GM12878 (cell line): ENCODE data around the gene NOM1. TPM values are rescaled to one million over a fixed set of nuclear protein-coding genes. Genes with fewer than 3 reads are reported as not detected.
"Not testable (repeated sequence)": the region's sequence is repeated elsewhere in the genome, so short reads cannot be mapped to it uniquely, and the experiment has no call there.

ENCODE experiments used
- ATAC-seq: fragments of 200-7000 bp; cut with Tn5 transposase; 3 replicates; pipeline ENCODE4 v1.9.1; 2020; ENCODE audit warnings: mild to moderate bottlenecking, moderate library complexity
- BruUV-seq: library from RNA; stranded (reverse); fragments of 400-500 nt; replicated peaks from 2 replicates; lab custom pipeline; 2021; lab: Mats Ljungman, UMichigan
- CTCF ChIA-PET: fragments of 300-600 bp; sonication (Branson Sonifier 250); formaldehyde crosslinking; extraction: SDS; loops from one replicate; lab custom pipeline; 2021; ENCODE audit warnings: inconsistent platforms; lab: Yijun Ruan, JAX
- POLR2A ChIA-PET: fragments of 350-600 bp; formaldehyde crosslinking; extraction: SDS; loops from one replicate; lab custom pipeline; 2021; ENCODE audit warnings: inconsistent platforms; lab: Charles Lee
- RAD21 ChIA-PET: fragments of 300-600 bp; sonication (Branson Sonifier 250); formaldehyde crosslinking; loops from one replicate; lab custom pipeline; 2023; ENCODE audit warnings: antibody characterized with exemption; ENCODE audit not compliant: unreplicated experiment; lab: Charles Lee
- SMC1A ChIA-PET: fragments of 300-600 bp; sonication (Branson Sonifier 250); formaldehyde crosslinking; loops from one replicate; lab custom pipeline; 2023; ENCODE audit not compliant: unreplicated experiment, uncharacterized antibody; lab: Charles Lee
- DNase-seq: peaks from one replicate; pipeline ENCODE4 v3.0.0-alpha.2; 2011; ENCODE audit warnings: low read depth, low spot score
- FAIRE-seq: peaks from 3 replicates; lab custom pipeline; 2011; peaks lifted over from hg19 to GRCh38; lab: Jason Lieb, UNC
- H2AFZ ChIP-seq: 2 replicates; pipeline ENCODE4 v1.6.0; 2011; ENCODE audit warnings: low read depth, low read length, control low read depth; ENCODE audit not compliant: control insufficient read depth
- H3K27ac ChIP-seq: 2 replicates; pipeline ENCODE4 v1.5.1; 2011; ENCODE audit warnings: control low read depth; ENCODE audit not compliant: control insufficient read depth, insufficient read depth
- H3K27me3 ChIP-seq, 2 experiments: replicated peaks in 1 of 2; 2 replicates each; pipeline versions ENCODE4 v1.6.0 to v1.6.1; 2011; ENCODE audit warnings: low read length in 1 of 2; ENCODE audit not compliant: control insufficient read depth in 2 of 2, insufficient read depth in 2 of 2
- H3K36me3 ChIP-seq, 2 experiments: 2 replicates each; pipeline ENCODE4 v1.5.1; 2011; ENCODE audit warnings: low read length in 1 of 2; ENCODE audit not compliant: control insufficient read depth in 2 of 2, insufficient read depth in 2 of 2
- H3K4me1 ChIP-seq: 2 replicates; pipeline ENCODE4 v1.6.1; 2011; ENCODE audit warnings: mild to moderate bottlenecking, low read length, moderate library complexity, mixed read lengths; ENCODE audit not compliant: control insufficient read depth, insufficient read depth
- H3K4me2 ChIP-seq: 2 replicates; pipeline ENCODE4 v1.6.0; 2011; ENCODE audit warnings: control low read depth; ENCODE audit not compliant: control insufficient read depth, insufficient read depth
- H3K4me3 ChIP-seq: fragments of 200-600 bp; sonication (generic); 2 replicates; pipeline ENCODE4 v1.5.1; 2016
- H3K79me2 ChIP-seq: 2 replicates; pipeline ENCODE4 v1.6.0; 2011; ENCODE audit warnings: low read length; ENCODE audit not compliant: control insufficient read depth, insufficient read depth
- H3K9ac ChIP-seq: 2 replicates; pipeline ENCODE4 v1.8.0; 2011; ENCODE audit warnings: low read length, control low read depth, mixed read lengths; ENCODE audit not compliant: control insufficient read depth, insufficient read depth
- H3K9me3 ChIP-seq: replicated peaks from 3 replicates; pipeline ENCODE4 v1.5.1; 2011; ENCODE audit warnings: mild to moderate bottlenecking, low read length; ENCODE audit not compliant: control insufficient read depth, insufficient read depth
- H4K20me1 ChIP-seq: 2 replicates; pipeline ENCODE4 v1.6.0; 2011; ENCODE audit not compliant: control insufficient read depth, insufficient read depth
- CEBPZ ChIP-seq: fragments of 150-350 bp; IDR thresholded peaks from 2 replicates; pipeline ENCODE4 v1.6.1; 2016; ENCODE audit warnings: low read depth, low read length
- CREM ChIP-seq: IDR thresholded peaks from 2 replicates; pipeline ENCODE4 v1.6.1; 2014; ENCODE audit warnings: antibody characterized with exemption, low read depth
- CTCF ChIP-seq, 3 experiments: IDR thresholded peaks in 2 of 3; conservative IDR thresholded peaks in 1 of 3; 2 replicates each; pipeline ENCODE4 v1.5.1; 2011; ENCODE audit warnings: low read depth in 3 of 3, low read length in 3 of 3, mild to moderate bottlenecking in 3 of 3, control low read depth in 2 of 3, moderate library complexity in 2 of 3, inconsistent platforms in 1 of 3, mixed read lengths in 1 of 3; ENCODE audit not compliant: control insufficient read depth in 2 of 3, insufficient read depth in 1 of 3; ENCODE audit errors: extremely low read depth in 1 of 3
- DPF2 ChIP-seq: fragments of 450-650 bp; IDR thresholded peaks from 2 replicates; pipeline ENCODE4 v1.6.1; 2017; ENCODE audit warnings: mild to moderate bottlenecking
- IKZF1 ChIP-seq: fragments of 450-650 bp; conservative IDR thresholded peaks from 2 replicates; pipeline ENCODE4 v1.6.1; 2017; ENCODE audit warnings: antibody characterized with exemption, mild to moderate bottlenecking
- LARP7 ChIP-seq: fragments of 450-650 bp; IDR thresholded peaks from 2 replicates; pipeline ENCODE4 v1.6.1; 2017; ENCODE audit warnings: mild to moderate bottlenecking
- POLR2AphosphoS5 ChIP-seq: IDR thresholded peaks from 2 replicates; pipeline ENCODE4 v1.6.1; 2011; ENCODE audit warnings: mild to moderate bottlenecking, low read length, inconsistent platforms
- RELA ChIP-seq: fragments of 450-650 bp; IDR thresholded peaks from 2 replicates; pipeline ENCODE4 v1.8.0; 2014; ENCODE audit warnings: borderline replicate concordance; ENCODE audit not compliant: partially characterized antibody
- SIX5 ChIP-seq: IDR thresholded peaks from 2 replicates; pipeline ENCODE4 v1.6.1; 2011; ENCODE audit warnings: mild to moderate bottlenecking, low read depth, low read length, moderate library complexity; ENCODE audit not compliant: severe bottlenecking
- SUZ12 ChIP-seq: fragments of 200-600 bp; sonication (generic); IDR thresholded peaks from one replicate; pipeline ENCODE4 v1.6.1; 2018; ENCODE audit warnings: antibody characterized with exemption, mild to moderate bottlenecking; ENCODE audit not compliant: unreplicated experiment
- ZNF217 ChIP-seq: fragments of 450-650 bp; IDR thresholded peaks from 2 replicates; pipeline ENCODE4 v1.6.1; 2017; ENCODE audit warnings: antibody characterized with exemption, mild to moderate bottlenecking
- ZNF622 ChIP-seq: fragments of 450-650 bp; IDR thresholded peaks from 2 replicates; pipeline ENCODE4 v1.6.1; 2017; ENCODE audit warnings: mild to moderate bottlenecking, inconsistent platforms
- WGBS: methylation state at CpG from one replicate; pipeline ENCODE4 v1.1.6; 2016; ENCODE audit warnings: low lambda C conversion rate; ENCODE audit not compliant: insufficient replicate concordance, insufficient coverage; ENCODE audit errors: missing lambda C conversion rate; 5-methylcytosine and 5-hydroxymethylcytosine counted together
- in situ Hi-C: fragments of 300-500 bp; cut with MboI; formaldehyde crosslinking; loops from 9 replicates; pipeline ENCODE4 v1.14.3; 2018; ENCODE audit warnings: mixed read lengths
- intact Hi-C: fragments of 100-400 bp; cut with micrococcal nuclease; formaldehyde crosslinking; loops from one replicate; pipeline ENCODE4 v1.14.2; 2022; ENCODE audit not compliant: unreplicated experiment
- polyA plus RNA-seq, 11 experiments: library from polyadenylated mRNA; depleted of rRNA in 4 of 11; unstranded in 6 of 11; stranded (reverse) in 5 of 11; fragments of >200 nt; fragmentation: Nextera tagmentation in 4 of 11; fragmentation: Illumina TruSeq in 1 of 11; extraction: Ambion mirVana in 4 of 11; extraction: Trizol in 1 of 11; gene quantifications; 1 replicate in 1 of 11; 2 replicates in 10 of 11; pipeline versions ENCODE4 v1.2.1 to v1.2.3, GENCODE V29; 2011 to 2016; ENCODE audit warnings: inconsistent platforms in 2 of 11, missing spikeins in 2 of 11, low read depth in 1 of 11
- total RNA-seq, 4 experiments: library from RNA; depleted of rRNA in 3 of 4; stranded (reverse); fragments of >200 nt in 3 of 4; fragmentation: Illumina TruSeq in 1 of 4; extraction: Trizol in 1 of 4; gene quantifications; 2 replicates each; pipeline versions ENCODE4 v1.2.1 to v1.2.3, GENCODE V29; 2013 to 2021

Gene NOM1
- total and polyA plus RNA-seq, 10 of the 15 experiments (the other 5 are each of a cell fraction or from before 2014, with no cell fraction given), result 2.9 to 21.3 (median 17.8) TPM

GRCh38 chr7:156936766-156937165 lies 12.7 kb upstream of the NOM1 start:
- SMC1A ChIA-PET, result interaction anchor here (0.7 kb wide), 2 partner anchors 14 to 43 kb away, joined by 3 to 4 read pairs; no protein-coding TSS in a partner anchor
- H3K4me2 ChIP-seq, BruUV-seq, H2AFZ ChIP-seq, DNase-seq, H3K36me3 ChIP-seq, H3K9ac ChIP-seq, H3K27ac ChIP-seq, H3K79me2 ChIP-seq, intact Hi-C loops, H3K4me1 ChIP-seq, H3K9me3 ChIP-seq, FAIRE-seq, H3K4me3 ChIP-seq, H3K27me3 ChIP-seq, in situ Hi-C loops, CTCF ChIA-PET, POLR2A ChIA-PET, H4K20me1 ChIP-seq, ATAC-seq, RAD21 ChIA-PET: not testable (repeated sequence)
- WGBS, result 68% methylated on average over 3 of the region's 3 CpGs

- no TSS peak for BruUV-seq
- WGBS, result 90% methylated on average over 44 of the region's 57 CpGs
- SMC1A ChIA-PET, result interaction anchor here (1.2 kb wide), 1 partner anchor 14 kb away, joined by 3 read pairs; no protein-coding TSS in a partner anchor
- no peaks in the 10 kb centered on the region; the same call in 2 of the 3 replicates for H3K9me3 ChIP-seq
- intact Hi-C loops (no loop called here), in situ Hi-C loops (no loop called here)
- no peaks in the 10 kb centered on the region for H4K20me1 ChIP-seq
- no peaks in the 10 kb centered on the region for H3K79me2 ChIP-seq
- no peak overlapping the region for H3K27ac ChIP-seq
- H3K4me3 ChIP-seq, result no peak overlapping the region
- no peak overlapping the region for H2AFZ ChIP-seq
- no peaks in the 10 kb centered on the region for H3K36me3 ChIP-seq
- POLR2A ChIA-PET, result no interaction called here
- CTCF ChIA-PET, result no interaction called here
- FAIRE-seq (no peak), ATAC-seq (no peak), DNase-seq (no peak)
- RAD21 ChIA-PET, result no interaction called here
- H3K4me1 ChIP-seq, result no peaks in the 10 kb centered on the region
- no peak overlapping the region for H3K4me2 ChIP-seq
- H3K27me3 ChIP-seq, result peaks cover 0 to 2% of the 10 kb centered on the region in 2 experiments; a peak in 1 of 4 replicates
- H3K9ac ChIP-seq, result no peak overlapping the region
- TF ChIP-seq SIX5 (no peak), LARP7 (no peak), CREM (no peak), CEBPZ (no peak), ZNF622 (no peak), IKZF1 (no peak), RELA (no peak), DPF2 (no peak), SUZ12 (no peak), CTCF (IDR thresholded peaks at IDR 0.05 in 2 of 3, conservative IDR thresholded peaks at IDR 0.05 in 1 of 3; ENCODE audit: control insufficient read depth in 2 of 3, extremely low read depth in 1 of 3, insufficient read depth in 1 of 3, low read depth in 3 of 3, low read length in 3 of 3) (no peak), ZNF217 (no peak), POLR2AphosphoS5 (no peak)
Measured at GRCh38 chr7:156940421-156941122, 8.9 kb upstream of the NOM1 start.
